ENCODE results near the gene PDE11A. TPM values are rescaled to one million over a fixed set of nuclear protein-coding genes. Genes with fewer than 3 reads are reported as not detected.

The PDE11A gene
- polyA plus RNA-seq, 2 of the 4 experiments (the other 2 are of a cell fraction): 3.6 to 5.6 TPM

DNA sequence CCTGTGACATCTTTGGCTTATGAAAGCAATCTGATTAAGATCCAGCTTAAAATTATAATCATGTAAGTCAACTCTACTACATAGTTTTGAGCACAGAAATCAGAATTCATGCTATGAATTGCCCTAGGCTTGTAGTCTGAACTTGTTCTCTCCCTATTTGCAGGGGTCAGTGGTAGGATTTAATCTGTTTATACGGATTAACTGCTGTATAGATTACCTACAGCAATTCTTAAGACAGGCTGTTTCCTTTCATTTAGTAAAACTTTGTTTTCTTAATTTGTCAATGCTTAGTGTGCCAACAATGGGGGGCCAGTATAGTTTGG is 287.9 kb downstream of the PDE11A start:
- no peak for DNase-seq (ENCODE audit: low read depth in 1 of 2, low spot score in 1 of 2)
- 66% methylated on average over 1 of the region's 1 CpG for WGBS (ENCODE audit: missing lambda C conversion rate)
- H3K4me3 ChIP-seq: no peak overlapping the region
- no peak overlapping the region for H3K4me2 ChIP-seq
- H3K4me1 ChIP-seq: no peaks in the 10 kb centered on the region
- CTCF ChIA-PET: no interaction called here
- no peak for FAIRE-seq
- no peak for TF ChIP-seq RAD21 (conservative IDR thresholded peaks at IDR 0.05 in 1 of 2, IDR thresholded peaks at IDR 0.05 in 1 of 2)
- no peak for TF ChIP-seq TP53 (CRISPR knock-in tag; IDR thresholded peaks at IDR 0.05)
- no peak for TF ChIP-seq USF2 (IDR thresholded peaks at IDR 0.05)
- no peak for TF ChIP-seq PBX3 (IDR thresholded peaks at IDR 0.05)
- TF ChIP-seq, protein P1, sequence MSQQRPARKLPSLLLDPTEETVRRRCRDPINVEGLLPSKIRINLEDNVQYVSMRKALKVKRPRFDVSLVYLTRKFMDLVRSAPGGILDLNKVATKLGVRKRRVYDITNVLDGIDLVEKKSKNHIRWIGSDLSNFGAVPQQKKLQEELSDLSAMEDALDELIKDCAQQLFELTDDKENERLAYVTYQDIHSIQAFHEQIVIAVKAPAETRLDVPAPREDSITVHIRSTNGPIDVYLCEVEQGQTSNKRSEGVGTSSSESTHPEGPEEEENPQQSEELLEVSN (IDR thresholded peaks at IDR 0.05; ENCODE audit: borderline replicate concordance, low read depth): no peak
- TF ChIP-seq BHLHE40 (IDR thresholded peaks at IDR 0.05; ENCODE audit: low read depth, low read length): no peak
- TF ChIP-seq FOSB (CRISPR knock-in tag; IDR thresholded peaks at IDR 0.05): no peak
- no peak for TF ChIP-seq MYC (IDR thresholded peaks at IDR 0.05; ENCODE audit: borderline replicate concordance, low read length)
- no peak for TF ChIP-seq HDAC2 (IDR thresholded peaks at IDR 0.05)
- no peak overlapping the region for H3K27ac ChIP-seq
- no peaks in the 10 kb centered on the region for H3K9me3 ChIP-seq
- ATAC-seq: no peak
- POLR2A ChIA-PET: no interaction called here

DNA sequence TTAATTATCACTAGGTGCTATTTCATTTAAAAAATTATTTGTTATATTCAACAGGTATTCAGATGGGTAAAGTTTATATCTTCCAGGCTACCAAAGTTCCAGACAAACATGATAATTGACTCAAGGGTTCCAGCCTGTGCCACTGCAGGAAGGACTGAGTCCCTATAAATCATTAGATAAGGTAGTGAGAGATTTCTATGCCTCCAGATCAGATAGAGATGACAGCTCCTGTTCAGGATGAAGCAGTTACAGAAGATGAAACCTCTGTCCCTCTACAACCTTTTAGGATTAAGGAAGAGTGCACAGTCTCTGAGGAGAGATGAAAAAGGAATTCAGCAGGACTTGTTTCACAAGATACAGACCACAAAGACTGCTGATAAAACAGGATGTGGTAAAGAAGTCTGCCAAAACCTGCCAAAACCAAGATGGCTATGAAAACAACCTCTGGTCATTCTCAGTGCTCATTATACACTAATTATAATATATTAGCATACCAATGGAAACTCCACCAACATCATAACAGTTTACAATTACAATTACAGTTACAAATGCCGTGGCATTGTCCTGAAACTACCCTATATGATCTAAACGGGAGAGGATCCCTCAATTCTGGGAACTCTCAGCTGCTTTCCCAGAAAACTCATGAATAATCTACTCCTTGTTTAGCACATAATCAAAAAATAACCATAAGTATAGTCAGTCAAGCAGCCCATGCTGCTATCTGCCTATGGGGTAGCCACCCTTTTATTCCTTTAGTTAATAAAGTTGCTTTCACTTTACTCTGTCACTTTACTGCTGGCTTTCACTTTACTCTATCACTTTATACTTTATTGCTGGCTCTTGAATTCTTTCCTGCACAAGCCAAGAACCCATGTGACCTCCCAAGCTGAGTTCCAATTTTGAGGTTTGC is 288.5 kb downstream of the PDE11A start:
- no peak for ATAC-seq
- TF ChIP-seq, protein P2, sequence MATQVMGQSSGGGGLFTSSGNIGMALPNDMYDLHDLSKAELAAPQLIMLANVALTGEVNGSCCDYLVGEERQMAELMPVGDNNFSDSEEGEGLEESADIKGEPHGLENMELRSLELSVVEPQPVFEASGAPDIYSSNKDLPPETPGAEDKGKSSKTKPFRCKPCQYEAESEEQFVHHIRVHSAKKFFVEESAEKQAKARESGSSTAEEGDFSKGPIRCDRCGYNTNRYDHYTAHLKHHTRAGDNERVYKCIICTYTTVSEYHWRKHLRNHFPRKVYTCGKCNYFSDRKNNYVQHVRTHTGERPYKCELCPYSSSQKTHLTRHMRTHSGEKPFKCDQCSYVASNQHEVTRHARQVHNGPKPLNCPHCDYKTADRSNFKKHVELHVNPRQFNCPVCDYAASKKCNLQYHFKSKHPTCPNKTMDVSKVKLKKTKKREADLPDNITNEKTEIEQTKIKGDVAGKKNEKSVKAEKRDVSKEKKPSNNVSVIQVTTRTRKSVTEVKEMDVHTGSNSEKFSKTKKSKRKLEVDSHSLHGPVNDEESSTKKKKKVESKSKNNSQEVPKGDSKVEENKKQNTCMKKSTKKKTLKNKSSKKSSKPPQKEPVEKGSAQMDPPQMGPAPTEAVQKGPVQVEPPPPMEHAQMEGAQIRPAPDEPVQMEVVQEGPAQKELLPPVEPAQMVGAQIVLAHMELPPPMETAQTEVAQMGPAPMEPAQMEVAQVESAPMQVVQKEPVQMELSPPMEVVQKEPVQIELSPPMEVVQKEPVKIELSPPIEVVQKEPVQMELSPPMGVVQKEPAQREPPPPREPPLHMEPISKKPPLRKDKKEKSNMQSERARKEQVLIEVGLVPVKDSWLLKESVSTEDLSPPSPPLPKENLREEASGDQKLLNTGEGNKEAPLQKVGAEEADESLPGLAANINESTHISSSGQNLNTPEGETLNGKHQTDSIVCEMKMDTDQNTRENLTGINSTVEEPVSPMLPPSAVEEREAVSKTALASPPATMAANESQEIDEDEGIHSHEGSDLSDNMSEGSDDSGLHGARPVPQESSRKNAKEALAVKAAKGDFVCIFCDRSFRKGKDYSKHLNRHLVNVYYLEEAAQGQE (IDR thresholded peaks at IDR 0.05): no peak
- TF ChIP-seq, protein P3, sequence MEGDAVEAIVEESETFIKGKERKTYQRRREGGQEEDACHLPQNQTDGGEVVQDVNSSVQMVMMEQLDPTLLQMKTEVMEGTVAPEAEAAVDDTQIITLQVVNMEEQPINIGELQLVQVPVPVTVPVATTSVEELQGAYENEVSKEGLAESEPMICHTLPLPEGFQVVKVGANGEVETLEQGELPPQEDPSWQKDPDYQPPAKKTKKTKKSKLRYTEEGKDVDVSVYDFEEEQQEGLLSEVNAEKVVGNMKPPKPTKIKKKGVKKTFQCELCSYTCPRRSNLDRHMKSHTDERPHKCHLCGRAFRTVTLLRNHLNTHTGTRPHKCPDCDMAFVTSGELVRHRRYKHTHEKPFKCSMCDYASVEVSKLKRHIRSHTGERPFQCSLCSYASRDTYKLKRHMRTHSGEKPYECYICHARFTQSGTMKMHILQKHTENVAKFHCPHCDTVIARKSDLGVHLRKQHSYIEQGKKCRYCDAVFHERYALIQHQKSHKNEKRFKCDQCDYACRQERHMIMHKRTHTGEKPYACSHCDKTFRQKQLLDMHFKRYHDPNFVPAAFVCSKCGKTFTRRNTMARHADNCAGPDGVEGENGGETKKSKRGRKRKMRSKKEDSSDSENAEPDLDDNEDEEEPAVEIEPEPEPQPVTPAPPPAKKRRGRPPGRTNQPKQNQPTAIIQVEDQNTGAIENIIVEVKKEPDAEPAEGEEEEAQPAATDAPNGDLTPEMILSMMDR (IDR thresholded peaks at IDR 0.05): no peak
- no peak for TF ChIP-seq BHLHE40 (IDR thresholded peaks at IDR 0.05; ENCODE audit: low read depth, low read length)
- TF ChIP-seq FOSB (CRISPR knock-in tag; IDR thresholded peaks at IDR 0.05): no peak
- no peak for TF ChIP-seq HMGXB4 (CRISPR knock-in tag; IDR thresholded peaks at IDR 0.05; ENCODE audit: borderline replicate concordance)
- no peak for TF ChIP-seq CHD4 (IDR thresholded peaks at IDR 0.05; ENCODE audit: borderline replicate concordance)
- TF ChIP-seq JUN (IDR thresholded peaks at IDR 0.05): no peak
- TF ChIP-seq TP53 (CRISPR knock-in tag; IDR thresholded peaks at IDR 0.05): no peak
- TF ChIP-seq ATOH8 (CRISPR knock-in tag; IDR thresholded peaks at IDR 0.05; ENCODE audit: low read depth): no peak
- TF ChIP-seq ZNF302 (CRISPR knock-in tag; IDR thresholded peaks at IDR 0.05): no peak
- no peak for TF ChIP-seq RFX5 (IDR thresholded peaks at IDR 0.05)
- TF ChIP-seq ZC3H11A (IDR thresholded peaks at IDR 0.05): no peak
- TF ChIP-seq RARB (CRISPR knock-in tag; IDR thresholded peaks at IDR 0.05): no peak
- no peak for TF ChIP-seq KDM5A (IDR thresholded peaks at IDR 0.05)
- TF ChIP-seq POLR2AphosphoS2 (conservative IDR thresholded peaks at IDR 0.05; ENCODE audit: low read length): no peak
- POLR2A ChIA-PET: no interaction called here
- no peak overlapping the region for H3K4me2 ChIP-seq
- H3K9me3 ChIP-seq: no peaks in the 10 kb centered on the region
- no peak for FAIRE-seq
- no peak for DNase-seq (ENCODE audit: low read depth in 1 of 2, low spot score in 1 of 2)
- H3K4me1 ChIP-seq: no peaks in the 10 kb centered on the region
- CTCF ChIA-PET: no interaction called here
- no peak overlapping the region for H3K27ac ChIP-seq
- no peak overlapping the region for H3K4me3 ChIP-seq
- 32% methylated on average over 2 of the region's 2 CpGs for WGBS (ENCODE audit: missing lambda C conversion rate)

All from A549 (cell line).